Loucy (cell line): ENCODE results near the gene TTC7B.

Experiments used
- H2AFZ ChIP-seq: fragments of 200-600 bp; sonication (generic); 2 replicates; pipeline ENCODE4 v1.6.0; 2016; ENCODE audit warnings: antibody characterized with exemption, mild to moderate bottlenecking, low read length, moderate library complexity
- H3F3A ChIP-seq: fragments of 200-600 bp; 2 replicates; pipeline ENCODE4 v1.6.0; 2016; ENCODE audit warnings: antibody characterized with exemption, low read depth, mild to moderate bottlenecking
- H3K27me3 ChIP-seq: fragments of 200-600 bp; sonication (generic); 2 replicates; pipeline ENCODE4 v1.6.1; 2014; ENCODE audit warnings: low read length, mild to moderate bottlenecking; ENCODE audit not compliant: insufficient read depth, poor library complexity, severe bottlenecking
- H3K36me3 ChIP-seq: fragments of 200-600 bp; sonication (generic); 2 replicates; pipeline ENCODE4 v1.6.1; 2016; ENCODE audit warnings: low read length; ENCODE audit not compliant: insufficient read depth
- H3K4me1 ChIP-seq: fragments of 200-600 bp; sonication (generic); 2 replicates; pipeline ENCODE4 v1.5.1; 2014; ENCODE audit warnings: low read length, mild to moderate bottlenecking; ENCODE audit not compliant: insufficient read depth, poor library complexity, severe bottlenecking
- H3K4me2 ChIP-seq: fragments of 200-600 bp; sonication (generic); 2 replicates; pipeline ENCODE4 v1.6.0; 2014; ENCODE audit warnings: antibody characterized with exemption, low read length, low read depth, mild to moderate bottlenecking; ENCODE audit not compliant: poor library complexity, severe bottlenecking
- H3K4me3 ChIP-seq: fragments of 200-600 bp; sonication (generic); 2 replicates; pipeline ENCODE4 v1.5.1; 2014; ENCODE audit warnings: low read length, mild to moderate bottlenecking, mixed read lengths; ENCODE audit not compliant: poor library complexity, severe bottlenecking
- H3K79me2 ChIP-seq: fragments of 200-600 bp; sonication (generic); 2 replicates; pipeline ENCODE4 v1.6.1; 2014; ENCODE audit warnings: low read length; ENCODE audit not compliant: insufficient read depth
- H3K9ac ChIP-seq: fragments of 200-600 bp; sonication (generic); 2 replicates; pipeline ENCODE4 v1.6.0; 2014; ENCODE audit warnings: mild to moderate bottlenecking, low read depth, low read length, moderate library complexity; ENCODE audit not compliant: poor library complexity, severe bottlenecking
- H3K9me2 ChIP-seq: fragments of 200-600 bp; sonication (generic); replicated peaks from 2 replicates; pipeline ENCODE4 v1.6.1; 2016; ENCODE audit warnings: low read depth, low read length, mixed read lengths
- H3K9me3 ChIP-seq: fragments of 200-600 bp; sonication (generic); 2 replicates; pipeline ENCODE4 v1.6.1; 2014; ENCODE audit warnings: mild to moderate bottlenecking, antibody characterized with exemption, low read length, low read depth; ENCODE audit not compliant: insufficient read depth
- H4K20me1 ChIP-seq: fragments of 200-600 bp; sonication (generic); 2 replicates; pipeline ENCODE4 v1.6.0; 2014; ENCODE audit warnings: antibody characterized with exemption, low read length, mild to moderate bottlenecking; ENCODE audit not compliant: insufficient read depth, poor library complexity, severe bottlenecking
- EZH2phosphoT487 ChIP-seq: fragments of 200-600 bp; IDR thresholded peaks from 2 replicates; pipeline ENCODE4 v1.6.1; 2018; ENCODE audit warnings: antibody characterized with exemption, mild to moderate bottlenecking, moderate library complexity, borderline replicate concordance
- TF ChIP-seq, protein P1 (sequence below): fragments of 200-600 bp; sonication (generic); conservative IDR thresholded peaks from 2 replicates; pipeline ENCODE4 v1.5.1; 2014; ENCODE audit warnings: mild to moderate bottlenecking, antibody characterized with exemption, low read length

Gene TTC7B

DNA sequence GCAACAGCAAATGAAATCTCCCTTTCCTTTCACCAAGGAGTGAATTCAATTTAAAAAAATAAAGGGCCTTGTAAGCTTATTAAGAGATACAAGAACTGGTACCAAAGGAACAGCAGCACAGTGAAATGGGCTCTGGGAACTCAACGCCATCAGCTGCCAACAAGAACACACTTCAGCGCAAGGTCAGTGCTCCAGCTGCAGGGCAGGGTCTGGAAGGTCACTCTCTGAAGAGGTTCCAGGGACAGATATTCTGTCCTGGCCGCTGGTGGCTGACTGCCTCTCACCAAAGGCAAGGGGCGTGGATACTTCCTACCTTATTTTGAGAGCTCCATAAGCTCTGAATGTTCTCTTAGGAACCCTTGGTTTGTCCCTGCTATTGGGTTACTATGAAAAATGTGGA is 232.8 kb downstream of the TTC7B start:
- Histone ChIP-seq H4K20me1 (no peaks in the 10 kb centered on the region), H3K4me1 (no peaks in the 10 kb centered on the region), H3K4me2 (no peak overlapping the region), H3K27me3 (no peaks in the 10 kb centered on the region), H3K4me3 (no peak overlapping the region), H3K9ac (no peak overlapping the region), H3K9me2 (no peaks in the 10 kb centered on the region), H3K9me3 (no peaks in the 10 kb centered on the region), H2AFZ (no peak overlapping the region), H3K36me3 (peaks cover 4% of the 10 kb centered on the region; the same call in 1 of the 2 replicates), H3F3A (no peaks in the 10 kb centered on the region), H3K79me2 (no peaks in the 10 kb centered on the region)
- no peak for TF ChIP-seq EZH2phosphoT487
- TF ChIP-seq, protein P1, sequence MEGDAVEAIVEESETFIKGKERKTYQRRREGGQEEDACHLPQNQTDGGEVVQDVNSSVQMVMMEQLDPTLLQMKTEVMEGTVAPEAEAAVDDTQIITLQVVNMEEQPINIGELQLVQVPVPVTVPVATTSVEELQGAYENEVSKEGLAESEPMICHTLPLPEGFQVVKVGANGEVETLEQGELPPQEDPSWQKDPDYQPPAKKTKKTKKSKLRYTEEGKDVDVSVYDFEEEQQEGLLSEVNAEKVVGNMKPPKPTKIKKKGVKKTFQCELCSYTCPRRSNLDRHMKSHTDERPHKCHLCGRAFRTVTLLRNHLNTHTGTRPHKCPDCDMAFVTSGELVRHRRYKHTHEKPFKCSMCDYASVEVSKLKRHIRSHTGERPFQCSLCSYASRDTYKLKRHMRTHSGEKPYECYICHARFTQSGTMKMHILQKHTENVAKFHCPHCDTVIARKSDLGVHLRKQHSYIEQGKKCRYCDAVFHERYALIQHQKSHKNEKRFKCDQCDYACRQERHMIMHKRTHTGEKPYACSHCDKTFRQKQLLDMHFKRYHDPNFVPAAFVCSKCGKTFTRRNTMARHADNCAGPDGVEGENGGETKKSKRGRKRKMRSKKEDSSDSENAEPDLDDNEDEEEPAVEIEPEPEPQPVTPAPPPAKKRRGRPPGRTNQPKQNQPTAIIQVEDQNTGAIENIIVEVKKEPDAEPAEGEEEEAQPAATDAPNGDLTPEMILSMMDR = no peak

DNA sequence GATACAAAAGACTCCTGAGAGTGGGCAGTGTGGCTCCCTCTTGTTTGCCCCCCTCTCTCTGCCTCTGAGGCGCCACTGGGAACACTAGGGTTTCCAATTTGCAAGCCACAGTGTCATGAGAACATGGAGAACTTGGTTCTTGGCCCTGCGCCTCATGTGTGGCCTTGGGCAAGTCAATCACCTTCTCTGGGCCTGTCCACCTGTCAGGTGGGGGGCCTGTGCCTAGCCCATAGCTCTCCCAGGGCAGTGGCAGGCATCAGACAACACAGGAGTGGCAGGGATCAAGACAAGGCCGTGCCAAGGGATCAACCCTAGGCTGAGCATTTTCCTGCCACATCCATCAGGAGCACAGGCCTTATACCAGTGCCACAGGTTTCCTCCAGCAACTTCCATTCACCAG is 234.1 kb downstream of the TTC7B start:
- Histone ChIP-seq H3K36me3 (peaks cover 6% of the 10 kb centered on the region; the same call in 1 of the 2 replicates), H3F3A (no peaks in the 10 kb centered on the region), H3K4me2 (no peak overlapping the region), H4K20me1 (no peaks in the 10 kb centered on the region), H3K27me3 (no peaks in the 10 kb centered on the region), H2AFZ (no peak overlapping the region), H3K4me3 (no peak overlapping the region), H3K9me2 (no peaks in the 10 kb centered on the region), H3K4me1 (no peaks in the 10 kb centered on the region), H3K79me2 (no peaks in the 10 kb centered on the region), H3K9me3 (no peaks in the 10 kb centered on the region), H3K9ac (no peak overlapping the region)
- TF ChIP-seq EZH2phosphoT487 = no peak
- TF ChIP-seq, protein P1 = no peak

DNA sequence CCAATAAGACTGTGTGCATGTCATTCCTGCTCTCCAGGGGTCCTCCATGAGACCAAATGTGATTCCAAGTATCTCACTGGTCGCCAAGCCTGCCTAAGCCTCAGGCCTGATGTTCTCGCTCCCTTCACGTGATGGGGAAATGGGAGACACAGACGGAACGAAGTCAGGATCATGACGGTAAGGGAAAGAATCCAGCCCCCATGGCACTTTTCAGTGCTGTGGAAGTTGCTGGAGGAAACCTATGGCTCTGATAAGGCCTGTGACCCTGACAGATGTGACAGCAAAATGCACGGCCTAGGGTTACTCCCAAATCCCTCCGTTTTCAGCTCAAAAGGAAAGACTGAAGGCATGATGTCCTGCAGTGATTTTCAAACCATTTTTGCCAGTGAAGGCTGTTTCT is 234.5 kb downstream of the TTC7B start:
- no peaks in the 10 kb centered on the region for H3K79me2 ChIP-seq
- peaks cover 6% of the 10 kb centered on the region; the same call in 1 of the 2 replicates for H3K36me3 ChIP-seq
- no peak overlapping the region for H3K4me2 ChIP-seq
- H3K4me1 ChIP-seq = no peaks in the 10 kb centered on the region
- H2AFZ ChIP-seq = no peak overlapping the region
- no peaks in the 10 kb centered on the region for H3K9me2 ChIP-seq
- TF ChIP-seq EZH2phosphoT487 = no peak
- TF ChIP-seq, protein P1 = no peak
- no peaks in the 10 kb centered on the region for H3K27me3 ChIP-seq
- no peaks in the 10 kb centered on the region for H3K9me3 ChIP-seq
- H3K9ac ChIP-seq = no peak overlapping the region
- no peak overlapping the region for H3K4me3 ChIP-seq
- no peaks in the 10 kb centered on the region for H3F3A ChIP-seq
- H4K20me1 ChIP-seq = no peaks in the 10 kb centered on the region
